GM12878 (cell line): ENCODE measurements around the gene SUCNR1. TPM values are rescaled to one million over a fixed set of nuclear protein-coding genes. Genes with fewer than 3 reads are reported as not detected.

Source experiments
- ASH2L ChIP-seq: fragments of 300-600, 200-600 bp; sonication (generic); IDR thresholded peaks from 2 replicates; pipeline ENCODE4 v1.6.1; 2017; ENCODE audit warnings: low read depth, mild to moderate bottlenecking, borderline replicate concordance
- BCL11A ChIP-seq: IDR thresholded peaks from 2 replicates; pipeline ENCODE4 v1.6.1; 2011; ENCODE audit warnings: low read depth, low read length
- EED ChIP-seq: sonication (generic); IDR thresholded peaks from 2 replicates; pipeline ENCODE4 v1.6.1; 2016; ENCODE audit warnings: antibody characterized with exemption, low read depth
- EGR1 ChIP-seq, 2 experiments: IDR thresholded peaks; 1 replicate in 1 of 2; 2 replicates in 1 of 2; pipeline ENCODE4 v1.6.1; 2011 to 2012; ENCODE audit warnings: low read depth in 2 of 2, low read length in 2 of 2, borderline replicate concordance in 1 of 2, mild to moderate bottlenecking in 1 of 2, moderate library complexity in 1 of 2
- ETV6 ChIP-seq, 2 experiments: fragments of 450-650 bp in 1 of 2; IDR thresholded peaks in 1 of 2; conservative IDR thresholded peaks in 1 of 2; 2 replicates each; pipeline ENCODE4 v1.6.1; 2014; ENCODE audit warnings: antibody characterized with exemption in 1 of 2, borderline replicate concordance in 1 of 2, low read depth in 1 of 2, mild to moderate bottlenecking in 1 of 2, moderate library complexity in 1 of 2
- HSF1 ChIP-seq: fragments of 150-350 bp; IDR thresholded peaks from 2 replicates; pipeline ENCODE4 v1.6.1; 2014; ENCODE audit warnings: mild to moderate bottlenecking, low read depth, low read length
- IKZF2 ChIP-seq, 2 experiments: fragments of 450-650 bp; IDR thresholded peaks; 2 replicates each; pipeline ENCODE4 v1.6.1; 2017; ENCODE audit warnings: mild to moderate bottlenecking in 2 of 2, moderate library complexity in 2 of 2
- LARP7 ChIP-seq: fragments of 450-650 bp; IDR thresholded peaks from 2 replicates; pipeline ENCODE4 v1.6.1; 2017; ENCODE audit warnings: mild to moderate bottlenecking
- NFIC ChIP-seq: IDR thresholded peaks from 2 replicates; pipeline ENCODE4 v1.6.1; 2012; ENCODE audit warnings: low read depth, mild to moderate bottlenecking, inconsistent platforms, low read length, moderate library complexity
- NR2C1 ChIP-seq: fragments of 450-650 bp; IDR thresholded peaks from 2 replicates; pipeline ENCODE4 v1.6.1; 2017; ENCODE audit warnings: antibody characterized with exemption, mild to moderate bottlenecking, moderate library complexity
- PAX5 ChIP-seq: IDR thresholded peaks from 2 replicates; pipeline ENCODE4 v1.6.1; 2011; ENCODE audit warnings: low read depth, low read length, borderline replicate concordance
- POLR2A ChIP-seq: IDR thresholded peaks from 2 replicates; pipeline ENCODE4 v1.6.1; 2011; ENCODE audit warnings: low read depth, mild to moderate bottlenecking, low read length
- RUNX3 ChIP-seq: IDR thresholded peaks from 2 replicates; pipeline ENCODE4 v1.6.1; 2012; ENCODE audit warnings: low read length, inconsistent platforms
- SMAD5 ChIP-seq: IDR thresholded peaks from 2 replicates; pipeline ENCODE4 v1.6.1; 2016; ENCODE audit warnings: antibody characterized with exemption, low read depth
- STAT1 ChIP-seq: fragments of 450-650 bp; conservative IDR thresholded peaks from 2 replicates; pipeline ENCODE4 v1.6.1; 2014; ENCODE audit warnings: antibody characterized with exemption, mild to moderate bottlenecking
- TAF1 ChIP-seq: IDR thresholded peaks from 2 replicates; pipeline ENCODE4 v1.6.1; 2011; ENCODE audit warnings: mild to moderate bottlenecking, low read depth, low read length, borderline replicate concordance
- TBL1XR1 ChIP-seq: IDR thresholded peaks from 2 replicates; pipeline ENCODE4 v1.6.1; 2012; ENCODE audit warnings: low read depth, low read length, improper control_type of control experiment
- ZNF217 ChIP-seq: fragments of 450-650 bp; IDR thresholded peaks from 2 replicates; pipeline ENCODE4 v1.6.1; 2017; ENCODE audit warnings: antibody characterized with exemption, mild to moderate bottlenecking
- ZNF274 ChIP-seq: IDR thresholded peaks from one replicate; pipeline ENCODE4 v1.8.0; 2011; ENCODE audit not compliant: insufficient read length, insufficient read depth
- ZSCAN29 ChIP-seq: fragments of 450-650 bp; IDR thresholded peaks from 2 replicates; pipeline ENCODE4 v1.6.1; 2017; ENCODE audit warnings: mild to moderate bottlenecking, moderate library complexity
- polyA plus RNA-seq, 11 experiments: library from polyadenylated mRNA; depleted of rRNA in 4 of 11; unstranded in 6 of 11; stranded (reverse) in 5 of 11; fragments of >200 nt; fragmentation: Nextera tagmentation in 4 of 11; fragmentation: Illumina TruSeq in 1 of 11; extraction: Ambion mirVana in 4 of 11; extraction: Trizol in 1 of 11; gene quantifications; 1 replicate in 1 of 11; 2 replicates in 10 of 11; pipeline versions ENCODE4 v1.2.1 to v1.2.3, GENCODE V29; 2011 to 2016; ENCODE audit warnings: inconsistent platforms in 2 of 11, missing spikeins in 2 of 11, low read depth in 1 of 11
- total RNA-seq, 4 experiments: library from RNA; depleted of rRNA in 3 of 4; stranded (reverse); fragments of >200 nt in 3 of 4; fragmentation: Illumina TruSeq in 1 of 4; extraction: Trizol in 1 of 4; gene quantifications; 2 replicates each; pipeline versions ENCODE4 v1.2.1 to v1.2.3, GENCODE V29; 2013 to 2021
- TF ChIP-seq, protein P1 (sequence below): IDR thresholded peaks from 2 replicates; pipeline ENCODE4 v1.6.1; 2011; ENCODE audit warnings: low read depth, mild to moderate bottlenecking, low read length, moderate library complexity, borderline replicate concordance; ENCODE audit errors: extremely low read depth
- TF ChIP-seq, protein P2 (sequence below), 3 experiments: IDR thresholded peaks in 2 of 3; conservative IDR thresholded peaks in 1 of 3; 2 replicates each; pipeline ENCODE4 v1.5.1; 2011; ENCODE audit warnings: low read depth in 3 of 3, low read length in 3 of 3, mild to moderate bottlenecking in 3 of 3, control low read depth in 2 of 3, moderate library complexity in 2 of 3, inconsistent platforms in 1 of 3, mixed read lengths in 1 of 3; ENCODE audit not compliant: control insufficient read depth in 2 of 3, insufficient read depth in 1 of 3; ENCODE audit errors: extremely low read depth in 1 of 3
- TF ChIP-seq, protein P3 (sequence below): fragments of 450-650 bp; IDR thresholded peaks from 2 replicates; pipeline ENCODE4 v1.6.1; 2017; ENCODE audit warnings: borderline replicate concordance

SUCNR1 gene
- total and polyA plus RNA-seq, 10 of the 15 experiments (the other 5 are each of a cell fraction or from before 2014, with no cell fraction given) = 0.03 to 0.12 (median 0.07) TPM; not detected in 4

DNA sequence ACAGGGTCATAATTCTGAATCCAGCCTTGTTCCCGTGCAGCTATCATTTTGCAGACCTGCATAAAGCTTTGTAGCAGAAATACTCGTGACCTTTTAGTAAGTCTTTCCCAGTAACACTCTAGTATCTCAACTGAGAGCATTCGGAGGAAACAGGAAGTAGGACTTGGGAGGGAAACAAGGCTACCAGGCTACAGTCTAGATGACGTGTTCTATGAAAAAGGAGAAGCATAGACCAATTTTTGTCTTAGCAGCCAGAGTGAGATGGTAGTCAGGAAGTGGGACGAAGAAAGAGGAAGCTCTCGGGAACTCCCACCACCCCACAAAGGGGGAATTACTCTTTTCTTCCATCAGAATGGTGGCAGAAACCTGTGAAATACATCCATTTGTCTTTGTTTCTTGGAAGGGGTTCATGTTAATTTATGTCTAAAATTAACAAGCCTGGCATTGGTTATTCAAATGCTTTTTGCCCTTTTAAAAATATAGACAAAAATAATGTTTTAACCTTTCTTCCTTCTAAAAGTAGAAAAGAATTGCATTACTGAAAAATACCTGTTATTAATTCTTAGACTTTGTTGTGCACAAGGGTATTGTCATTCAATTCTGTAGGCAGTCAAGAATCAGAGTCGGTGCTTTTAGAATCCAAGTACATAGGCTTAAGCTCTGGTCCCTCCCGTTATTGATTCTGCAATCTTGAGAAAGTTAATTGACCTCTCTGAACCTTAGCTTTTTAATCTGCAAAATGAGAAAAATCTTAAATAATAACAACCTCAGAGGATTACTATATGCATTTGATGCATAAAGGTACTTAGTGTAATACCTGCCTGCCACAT is 1.6 kb upstream of the SUCNR1 start (continued):
- TF ChIP-seq HSF1 = no peak
- TF ChIP-seq RUNX3 = peak; percentile 45; the same call in 1 of the 2 replicates
- TF ChIP-seq NFIC = 0 out of 2 replicates have a peak, but pooled peaks have one; percentile 40
- no peak for TF ChIP-seq BCL11A
- TF ChIP-seq EGR1 (IDR thresholded peaks at IDR 0.05; ENCODE audit: borderline replicate concordance in 1 of 2, low read depth in 2 of 2, low read length in 2 of 2) = no peak
- no peak for TF ChIP-seq ZNF217
- no peak for TF ChIP-seq ZNF274
- TF ChIP-seq, protein P1, sequence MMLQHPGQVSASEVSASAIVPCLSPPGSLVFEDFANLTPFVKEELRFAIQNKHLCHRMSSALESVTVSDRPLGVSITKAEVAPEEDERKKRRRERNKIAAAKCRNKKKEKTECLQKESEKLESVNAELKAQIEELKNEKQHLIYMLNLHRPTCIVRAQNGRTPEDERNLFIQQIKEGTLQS = no peak
- TF ChIP-seq IKZF2 (IDR thresholded peaks at IDR 0.05) = peak; percentile 93
- TF ChIP-seq POLR2A = no peak
- TF ChIP-seq, protein P2, sequence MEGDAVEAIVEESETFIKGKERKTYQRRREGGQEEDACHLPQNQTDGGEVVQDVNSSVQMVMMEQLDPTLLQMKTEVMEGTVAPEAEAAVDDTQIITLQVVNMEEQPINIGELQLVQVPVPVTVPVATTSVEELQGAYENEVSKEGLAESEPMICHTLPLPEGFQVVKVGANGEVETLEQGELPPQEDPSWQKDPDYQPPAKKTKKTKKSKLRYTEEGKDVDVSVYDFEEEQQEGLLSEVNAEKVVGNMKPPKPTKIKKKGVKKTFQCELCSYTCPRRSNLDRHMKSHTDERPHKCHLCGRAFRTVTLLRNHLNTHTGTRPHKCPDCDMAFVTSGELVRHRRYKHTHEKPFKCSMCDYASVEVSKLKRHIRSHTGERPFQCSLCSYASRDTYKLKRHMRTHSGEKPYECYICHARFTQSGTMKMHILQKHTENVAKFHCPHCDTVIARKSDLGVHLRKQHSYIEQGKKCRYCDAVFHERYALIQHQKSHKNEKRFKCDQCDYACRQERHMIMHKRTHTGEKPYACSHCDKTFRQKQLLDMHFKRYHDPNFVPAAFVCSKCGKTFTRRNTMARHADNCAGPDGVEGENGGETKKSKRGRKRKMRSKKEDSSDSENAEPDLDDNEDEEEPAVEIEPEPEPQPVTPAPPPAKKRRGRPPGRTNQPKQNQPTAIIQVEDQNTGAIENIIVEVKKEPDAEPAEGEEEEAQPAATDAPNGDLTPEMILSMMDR (IDR thresholded peaks at IDR 0.05 in 2 of 3, conservative IDR thresholded peaks at IDR 0.05 in 1 of 3; ENCODE audit: control insufficient read depth in 2 of 3, extremely low read depth in 1 of 3, insufficient read depth in 1 of 3, low read depth in 3 of 3, low read length in 3 of 3) = no peak
- no peak for TF ChIP-seq PAX5
- no peak for TF ChIP-seq ZSCAN29
- no peak for TF ChIP-seq SMAD5
- TF ChIP-seq TAF1 = no peak
- TF ChIP-seq TBL1XR1 = no peak
- TF ChIP-seq LARP7 = no peak
- TF ChIP-seq ETV6 (conservative IDR thresholded peaks at IDR 0.05 in 1 of 2, IDR thresholded peaks at IDR 0.05 in 1 of 2; ENCODE audit: borderline replicate concordance in 1 of 2, low read depth in 1 of 2) = peak in 1 of 2 experiments; percentile 83; a peak in 2 of 4 replicates
- no peak for TF ChIP-seq ASH2L
- TF ChIP-seq EED = peak; percentile 81
- TF ChIP-seq, protein P3, sequence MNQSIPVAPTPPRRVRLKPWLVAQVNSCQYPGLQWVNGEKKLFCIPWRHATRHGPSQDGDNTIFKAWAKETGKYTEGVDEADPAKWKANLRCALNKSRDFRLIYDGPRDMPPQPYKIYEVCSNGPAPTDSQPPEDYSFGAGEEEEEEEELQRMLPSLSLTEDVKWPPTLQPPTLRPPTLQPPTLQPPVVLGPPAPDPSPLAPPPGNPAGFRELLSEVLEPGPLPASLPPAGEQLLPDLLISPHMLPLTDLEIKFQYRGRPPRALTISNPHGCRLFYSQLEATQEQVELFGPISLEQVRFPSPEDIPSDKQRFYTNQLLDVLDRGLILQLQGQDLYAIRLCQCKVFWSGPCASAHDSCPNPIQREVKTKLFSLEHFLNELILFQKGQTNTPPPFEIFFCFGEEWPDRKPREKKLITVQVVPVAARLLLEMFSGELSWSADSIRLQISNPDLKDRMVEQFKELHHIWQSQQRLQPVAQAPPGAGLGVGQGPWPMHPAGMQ = no peak
- TF ChIP-seq NR2C1 = no peak
- no peak for TF ChIP-seq STAT1
